HEK293 (cell line): Measurements from ENCODE around the gene B4GALT1.

Experiments used
- YY1 ChIP-seq: fragments of 450-650 bp; formaldehyde crosslinking; IDR thresholded peaks from 2 replicates; pipeline ENCODE4 v1.5.1; 2018; ENCODE audit warnings: missing biosample characterization, missing genetic modification characterization
- ZNF184 ChIP-seq: fragments of 450-650 bp; IDR thresholded peaks from 2 replicates; pipeline ENCODE4 v1.5.1; 2018; ENCODE audit warnings: missing biosample characterization, mild to moderate bottlenecking, missing genetic modification characterization
- TF ChIP-seq, protein P1 (sequence below): fragments of 450-650 bp; formaldehyde crosslinking; IDR thresholded peaks from 2 replicates; pipeline ENCODE4 v1.5.1; 2016; ENCODE audit warnings: missing biosample characterization, missing genetic modification characterization

DNA sequence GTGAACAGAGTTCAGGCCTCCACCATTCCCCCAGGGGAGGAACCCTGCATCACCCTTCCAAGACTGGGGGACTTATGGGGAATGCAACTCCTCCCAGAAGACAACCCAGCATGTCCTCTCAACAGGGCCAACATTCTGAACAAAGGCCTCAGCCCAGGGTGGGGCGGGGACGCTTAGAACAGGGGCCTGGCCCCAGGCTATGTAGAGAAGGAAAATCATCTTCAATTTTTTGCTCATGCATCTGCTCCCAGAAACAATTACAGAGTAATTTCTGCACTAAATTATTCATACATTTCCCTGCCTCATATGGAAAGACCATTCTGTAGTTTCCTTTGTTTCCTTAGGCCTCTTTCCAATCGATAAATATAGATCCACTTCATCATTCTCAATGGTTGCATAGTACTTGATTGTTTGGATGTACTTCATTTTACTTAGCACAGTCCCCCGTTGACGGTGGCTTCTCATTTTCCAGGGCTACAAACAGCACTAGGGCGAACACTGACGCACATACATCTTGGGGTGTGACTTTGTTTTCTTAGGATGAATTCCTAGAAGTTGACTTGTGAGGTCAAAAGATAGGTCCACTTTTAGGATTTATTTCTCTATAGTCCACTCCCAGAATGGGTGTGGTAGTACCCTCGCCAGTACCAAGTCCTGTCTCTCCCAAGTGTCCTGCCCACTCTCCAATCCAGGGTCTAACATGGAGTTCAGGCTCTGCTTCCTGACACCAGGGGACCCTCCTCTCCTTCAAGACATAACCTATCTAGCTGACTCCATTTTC lies 63.4 kb downstream of the B4GALT1 start:
- TF ChIP-seq YY1 (no peak), ZNF184 (tag by site-specific recombination) (no peak)
- TF ChIP-seq, protein P1, sequence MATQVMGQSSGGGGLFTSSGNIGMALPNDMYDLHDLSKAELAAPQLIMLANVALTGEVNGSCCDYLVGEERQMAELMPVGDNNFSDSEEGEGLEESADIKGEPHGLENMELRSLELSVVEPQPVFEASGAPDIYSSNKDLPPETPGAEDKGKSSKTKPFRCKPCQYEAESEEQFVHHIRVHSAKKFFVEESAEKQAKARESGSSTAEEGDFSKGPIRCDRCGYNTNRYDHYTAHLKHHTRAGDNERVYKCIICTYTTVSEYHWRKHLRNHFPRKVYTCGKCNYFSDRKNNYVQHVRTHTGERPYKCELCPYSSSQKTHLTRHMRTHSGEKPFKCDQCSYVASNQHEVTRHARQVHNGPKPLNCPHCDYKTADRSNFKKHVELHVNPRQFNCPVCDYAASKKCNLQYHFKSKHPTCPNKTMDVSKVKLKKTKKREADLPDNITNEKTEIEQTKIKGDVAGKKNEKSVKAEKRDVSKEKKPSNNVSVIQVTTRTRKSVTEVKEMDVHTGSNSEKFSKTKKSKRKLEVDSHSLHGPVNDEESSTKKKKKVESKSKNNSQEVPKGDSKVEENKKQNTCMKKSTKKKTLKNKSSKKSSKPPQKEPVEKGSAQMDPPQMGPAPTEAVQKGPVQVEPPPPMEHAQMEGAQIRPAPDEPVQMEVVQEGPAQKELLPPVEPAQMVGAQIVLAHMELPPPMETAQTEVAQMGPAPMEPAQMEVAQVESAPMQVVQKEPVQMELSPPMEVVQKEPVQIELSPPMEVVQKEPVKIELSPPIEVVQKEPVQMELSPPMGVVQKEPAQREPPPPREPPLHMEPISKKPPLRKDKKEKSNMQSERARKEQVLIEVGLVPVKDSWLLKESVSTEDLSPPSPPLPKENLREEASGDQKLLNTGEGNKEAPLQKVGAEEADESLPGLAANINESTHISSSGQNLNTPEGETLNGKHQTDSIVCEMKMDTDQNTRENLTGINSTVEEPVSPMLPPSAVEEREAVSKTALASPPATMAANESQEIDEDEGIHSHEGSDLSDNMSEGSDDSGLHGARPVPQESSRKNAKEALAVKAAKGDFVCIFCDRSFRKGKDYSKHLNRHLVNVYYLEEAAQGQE, result no peak
